Body of pancreas (tissue), 4 donors: ENCODE measurements around the gene MICAL2. TPM values are rescaled to one million over a fixed set of nuclear protein-coding genes. Genes with fewer than 3 reads are reported as not detected.

Experiments used
- ATAC-seq: fragments of 150-250 bp; one replicate; pipeline ENCODE4 v1.9.1; 2016
- DNase-seq, 4 donors: peaks; one replicate each; pipeline ENCODE4 v3.0.0-alpha.2; 2019
- H3K27ac ChIP-seq, 4 donors: fragments of 200-600 bp; sonication (generic); 1 replicate in 3 of 4; 2 replicates in 1 of 4; pipeline versions ENCODE4 v1.5.1 to v1.6.1; 2016 to 2019; ENCODE audit warnings: mild to moderate bottlenecking in 1 of 4, mixed read lengths in 1 of 4, moderate library complexity in 1 of 4
- H3K27me3 ChIP-seq, 2 donors: fragments of 200-600 bp; sonication (generic); one replicate each; pipeline ENCODE4 v1.6.0; 2016; ENCODE audit warnings: mild to moderate bottlenecking in 1 of 2
- H3K36me3 ChIP-seq, 2 donors: fragments of 200-600 bp; sonication (generic); replicated peaks in 1 of 2; 2 replicates each; pipeline ENCODE4 v1.5.1; 2016; ENCODE audit warnings: low read depth in 2 of 2; ENCODE audit not compliant: insufficient read depth in 1 of 2
- H3K4me1 ChIP-seq: fragments of 200-600 bp; sonication (generic); one replicate; pipeline ENCODE4 v1.6.0; 2016
- H3K4me3 ChIP-seq, 2 donors: fragments of 200-600 bp; sonication (generic); 1 replicate in 1 of 2; 2 replicates in 1 of 2; pipeline ENCODE4 v1.5.1; 2016 to 2019
- H3K9me3 ChIP-seq, 3 donors: fragments of 200-600 bp; sonication (generic); 1 replicate in 2 of 3; 2 replicates in 1 of 3; pipeline ENCODE4 v1.5.1; 2016
- POLR2A ChIP-seq, 3 donors: fragments of 450-650 bp; IDR thresholded peaks; one replicate each; pipeline ENCODE4 v1.6.1; 2016; ENCODE audit warnings: antibody characterized with exemption in 3 of 3, mild to moderate bottlenecking in 2 of 3
- WGBS, 2 donors: methylation state at CpG; one replicate each; pipeline ENCODE4 v1.1.5; 2017; 5-methylcytosine and 5-hydroxymethylcytosine counted together
- intact Hi-C: fragments of 100-400 bp; cut with DNase I; formaldehyde crosslinking; loops from one replicate; pipeline ENCODE4 v1.15.1; 2023
- total RNA-seq, 2 donors: library from RNA; depleted of rRNA; stranded (reverse); fragments of >200 nt; gene quantifications; one replicate each; pipeline ENCODE4 v1.1.0, GENCODE V29; 2016
- TF ChIP-seq, protein P1 (sequence below), 7 experiments: fragments of 450-650 bp in 4 of 7; fragments of 200-600 bp in 3 of 7; sonication (generic) in 3 of 7; IDR thresholded peaks; one replicate each; pipeline ENCODE4 v1.5.1; 2016 to 2019; ENCODE audit warnings: antibody characterized with exemption in 7 of 7

Gene MICAL2
- total RNA-seq, 2 donors from 2014 or later, result 16.6 to 24.4 TPM

DNA sequence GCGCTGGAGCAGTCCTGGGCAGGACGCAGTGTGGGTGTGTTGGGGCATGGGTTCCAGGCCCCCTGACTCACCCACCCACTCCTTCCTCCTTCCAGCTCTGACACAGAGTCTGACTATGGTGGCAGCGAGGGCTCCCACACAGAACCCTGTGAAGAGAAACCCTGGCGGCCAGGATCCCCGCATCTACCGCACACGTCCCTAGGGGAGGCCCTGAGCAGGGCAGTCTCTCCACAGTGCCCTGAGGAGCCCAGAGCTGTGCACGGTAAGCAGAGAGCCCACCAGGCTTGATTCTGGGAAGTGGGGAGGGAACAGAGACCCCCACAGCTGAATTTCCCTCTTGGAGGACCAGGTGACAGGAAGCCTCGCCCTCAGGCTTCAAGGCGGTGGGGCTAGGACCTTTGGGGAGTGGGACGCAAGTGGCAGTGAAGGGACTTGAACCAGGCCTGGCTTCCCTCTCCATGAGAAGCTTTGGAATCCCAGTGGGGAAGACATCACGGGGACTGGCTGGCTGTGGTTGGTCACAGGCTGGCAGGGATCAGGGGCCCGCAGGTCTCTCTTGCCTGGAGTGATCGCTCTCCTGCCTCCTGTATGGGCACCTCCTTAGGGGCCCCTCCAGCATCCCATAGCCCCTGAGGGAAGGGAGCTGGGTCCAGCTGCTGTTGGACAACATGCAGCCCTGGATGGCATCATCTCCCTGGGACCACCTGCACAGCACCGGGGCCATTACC is 170.6 kb downstream of the MICAL2 start:
- TF ChIP-seq, protein P1, sequence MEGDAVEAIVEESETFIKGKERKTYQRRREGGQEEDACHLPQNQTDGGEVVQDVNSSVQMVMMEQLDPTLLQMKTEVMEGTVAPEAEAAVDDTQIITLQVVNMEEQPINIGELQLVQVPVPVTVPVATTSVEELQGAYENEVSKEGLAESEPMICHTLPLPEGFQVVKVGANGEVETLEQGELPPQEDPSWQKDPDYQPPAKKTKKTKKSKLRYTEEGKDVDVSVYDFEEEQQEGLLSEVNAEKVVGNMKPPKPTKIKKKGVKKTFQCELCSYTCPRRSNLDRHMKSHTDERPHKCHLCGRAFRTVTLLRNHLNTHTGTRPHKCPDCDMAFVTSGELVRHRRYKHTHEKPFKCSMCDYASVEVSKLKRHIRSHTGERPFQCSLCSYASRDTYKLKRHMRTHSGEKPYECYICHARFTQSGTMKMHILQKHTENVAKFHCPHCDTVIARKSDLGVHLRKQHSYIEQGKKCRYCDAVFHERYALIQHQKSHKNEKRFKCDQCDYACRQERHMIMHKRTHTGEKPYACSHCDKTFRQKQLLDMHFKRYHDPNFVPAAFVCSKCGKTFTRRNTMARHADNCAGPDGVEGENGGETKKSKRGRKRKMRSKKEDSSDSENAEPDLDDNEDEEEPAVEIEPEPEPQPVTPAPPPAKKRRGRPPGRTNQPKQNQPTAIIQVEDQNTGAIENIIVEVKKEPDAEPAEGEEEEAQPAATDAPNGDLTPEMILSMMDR (IDR thresholded peaks at IDR 0.05), result no peak
- TF ChIP-seq POLR2A (IDR thresholded peaks at IDR 0.05), result no peak
- H3K4me3 ChIP-seq, result no peak overlapping the region
- DNase-seq, result peak in 1 of 4 donors; percentile 3
- H3K9me3 ChIP-seq, result no peaks in the 10 kb centered on the region
- no peaks in the 10 kb centered on the region for H3K36me3 ChIP-seq
- peaks cover 11% of the 10 kb centered on the region for H3K4me1 ChIP-seq
- no peak overlapping the region for H3K27ac ChIP-seq
- WGBS, 2 donors, result 86 to 94% methylated on average over 6 to 15 of the region's 15 CpGs
- intact Hi-C loops, result loop anchor here (5.0 kb wide), 1 partner anchor 234 kb away; no protein-coding TSS in a partner anchor
- ATAC-seq, result no peak
- no peaks in the 10 kb centered on the region for H3K27me3 ChIP-seq

- peak; percentile 77 for ATAC-seq
- WGBS, 2 donors, result 25 to 29% methylated on average over 12 of the region's 12 CpGs
- Histone ChIP-seq H3K9me3 (no peaks in the 10 kb centered on the region), H3K27ac (no peak overlapping the region), H3K4me3 (no peak overlapping the region), H3K27me3 (no peaks in the 10 kb centered on the region), H3K36me3 (no peaks in the 10 kb centered on the region), H3K4me1 (peaks cover 11% of the 10 kb centered on the region)
- intact Hi-C loops, result loop anchor here (5.0 kb wide), 1 partner anchor 235 kb away; no protein-coding TSS in a partner anchor
- no peak for TF ChIP-seq POLR2A (IDR thresholded peaks at IDR 0.05)
- TF ChIP-seq, protein P1 (IDR thresholded peaks at IDR 0.05), result peak; percentile 88 to 99 (median 98)
- peak; percentile 89 to 92 (median 90) for DNase-seq
Measured at GRCh38 chr11:12281571-12282478, 171.4 kb downstream of the MICAL2 start.

DNA sequence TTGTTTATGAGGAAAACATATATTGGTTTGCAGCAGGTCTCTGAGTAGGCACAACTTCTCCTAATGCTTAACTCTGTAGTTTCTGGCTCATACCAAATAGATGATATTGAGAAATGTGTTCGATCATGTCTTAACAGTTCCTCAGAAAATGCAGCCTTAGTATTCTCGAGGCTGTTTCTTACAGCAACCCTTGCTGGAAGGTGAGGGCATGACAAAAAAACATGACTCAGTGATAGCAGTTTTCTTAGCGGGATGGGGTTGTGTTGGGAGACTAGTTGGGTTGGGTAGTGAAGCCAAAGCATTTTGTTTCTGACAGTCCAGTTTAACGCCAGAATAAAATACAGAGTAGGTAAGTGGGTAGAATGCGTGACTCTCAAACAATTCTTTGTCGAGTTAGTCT is 172.3 kb downstream of the MICAL2 start:
- Histone ChIP-seq H3K4me1 (peaks cover 11% of the 10 kb centered on the region), H3K36me3 (no peaks in the 10 kb centered on the region), H3K27me3 (no peaks in the 10 kb centered on the region), H3K4me3 (no peak overlapping the region), H3K9me3 (no peaks in the 10 kb centered on the region), H3K27ac (no peak overlapping the region)
- DNase-seq (no peak), ATAC-seq (no peak)
- 78 to 83% methylated on average over 6 of the region's 6 CpGs for WGBS, 2 donors
- intact Hi-C loops, result loop anchor here (5.0 kb wide), 1 partner anchor 235 kb away; no protein-coding TSS in a partner anchor
- TF ChIP-seq, protein P1 (IDR thresholded peaks at IDR 0.05), result no peak
- no peak for TF ChIP-seq POLR2A (IDR thresholded peaks at IDR 0.05)

- WGBS, 2 donors, result 51 to 78% methylated on average over 4 of the region's 4 CpGs
- DNase-seq (no peak), ATAC-seq (no peak)
- H3K9me3 ChIP-seq, result no peaks in the 10 kb centered on the region
- H3K27ac ChIP-seq, result no peak overlapping the region
- intact Hi-C loops, result loop anchor here (5.0 kb wide), 1 partner anchor 237 kb away; no protein-coding TSS in a partner anchor
- no peaks in the 10 kb centered on the region for H3K36me3 ChIP-seq
- no peaks in the 10 kb centered on the region for H3K27me3 ChIP-seq
- H3K4me1 ChIP-seq, result peaks cover 4% of the 10 kb centered on the region
- H3K4me3 ChIP-seq, result no peak overlapping the region
- no peak for TF ChIP-seq POLR2A (IDR thresholded peaks at IDR 0.05)
- TF ChIP-seq, protein P1 (IDR thresholded peaks at IDR 0.05), result no peak
Measured at GRCh38 chr11:12284316-12285050, 174.1 kb downstream of the MICAL2 start.
